Glutamatergic neuron (in vitro differentiated cells): ENCODE results near the gene ZNRF2. TPM values are rescaled to one million over a fixed set of nuclear protein-coding genes. Genes with fewer than 3 reads are reported as not detected.
A peak's percentile ranks its signal among the peaks of the same experiment; 100 is the strongest.

Source experiments
- DNase-seq: peaks from one replicate; pipeline ENCODE4 v3.0.0; 2022
- H3K27ac Mint-ChIP-seq: one replicate; pipeline ENCODE4 v1.8.0; 2020; ENCODE audit warnings: mild to moderate bottlenecking, mixed read lengths, inconsistent platforms; ENCODE audit not compliant: unreplicated experiment
- H3K27me3 Mint-ChIP-seq: one replicate; pipeline ENCODE4 v1.8.0; 2020; ENCODE audit warnings: mild to moderate bottlenecking, moderate library complexity, mixed read lengths, inconsistent platforms; ENCODE audit not compliant: unreplicated experiment
- H3K36me3 Mint-ChIP-seq: one replicate; pipeline ENCODE4 v1.8.0; 2020; ENCODE audit warnings: mild to moderate bottlenecking, mixed read lengths, inconsistent platforms; ENCODE audit not compliant: unreplicated experiment
- H3K4me1 Mint-ChIP-seq: one replicate; pipeline ENCODE4 v1.8.0; 2020; ENCODE audit warnings: mild to moderate bottlenecking, low read depth, mixed read lengths, inconsistent platforms; ENCODE audit not compliant: unreplicated experiment
- H3K4me3 Mint-ChIP-seq: one replicate; pipeline ENCODE4 v1.8.0; 2020; ENCODE audit warnings: mild to moderate bottlenecking, mixed read lengths, inconsistent platforms; ENCODE audit not compliant: unreplicated experiment
- H3K9me3 Mint-ChIP-seq: one replicate; pipeline ENCODE4 v1.8.0; 2020; ENCODE audit warnings: mild to moderate bottlenecking, moderate library complexity, mixed read lengths, inconsistent platforms; ENCODE audit not compliant: unreplicated experiment
- total RNA-seq: library from RNA; stranded (reverse); fragmentation: NEBNext Ultra II Directional; extraction: Animal tissue kit (Norgen Biotek cat#: 25700); gene quantifications from one replicate; pipeline ENCODE4 v1.2.1, GENCODE V29; 2021; ENCODE audit not compliant: unreplicated experiment
- TF ChIP-seq, protein P1 (sequence below): fragments of 200-600 bp; sonication (generic); IDR thresholded peaks from one replicate; pipeline ENCODE4 v1.5.0; 2021; ENCODE audit not compliant: partially characterized antibody, unreplicated experiment

Gene ZNRF2
- total RNA-seq, 1 donor from 2014 or later, result 16.7 TPM

DNA sequence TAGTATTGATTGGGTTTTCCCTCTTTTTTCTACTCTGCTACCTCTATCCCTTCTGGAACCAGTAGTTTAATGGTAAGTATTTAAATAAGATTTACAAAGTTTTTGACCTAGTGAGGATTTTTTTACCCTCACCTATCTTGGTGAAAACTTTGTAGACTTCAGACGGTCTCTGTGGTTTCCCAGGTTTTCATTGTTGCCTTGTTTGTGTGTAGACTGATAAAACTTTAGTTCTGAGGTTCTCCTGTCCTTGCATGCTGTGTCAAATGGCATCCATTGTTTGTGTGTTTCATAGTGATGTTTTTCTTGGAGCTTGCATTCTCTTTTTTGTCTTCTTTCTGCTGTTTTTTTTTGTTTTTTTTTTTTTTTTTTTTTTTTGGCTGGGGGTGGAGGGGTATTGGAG is 22.6 kb downstream of the ZNRF2 start:
- Mint-ChIP-seq H3K27ac (peak overlapping the region; percentile 15), H3K27me3 (no peaks in the 10 kb centered on the region), H3K36me3 (no peaks in the 10 kb centered on the region), H3K4me1 (peaks cover 29% of the 10 kb centered on the region), H3K4me3 (no peak overlapping the region), H3K9me3 (peaks cover 2% of the 10 kb centered on the region)
- TF ChIP-seq, protein P1, sequence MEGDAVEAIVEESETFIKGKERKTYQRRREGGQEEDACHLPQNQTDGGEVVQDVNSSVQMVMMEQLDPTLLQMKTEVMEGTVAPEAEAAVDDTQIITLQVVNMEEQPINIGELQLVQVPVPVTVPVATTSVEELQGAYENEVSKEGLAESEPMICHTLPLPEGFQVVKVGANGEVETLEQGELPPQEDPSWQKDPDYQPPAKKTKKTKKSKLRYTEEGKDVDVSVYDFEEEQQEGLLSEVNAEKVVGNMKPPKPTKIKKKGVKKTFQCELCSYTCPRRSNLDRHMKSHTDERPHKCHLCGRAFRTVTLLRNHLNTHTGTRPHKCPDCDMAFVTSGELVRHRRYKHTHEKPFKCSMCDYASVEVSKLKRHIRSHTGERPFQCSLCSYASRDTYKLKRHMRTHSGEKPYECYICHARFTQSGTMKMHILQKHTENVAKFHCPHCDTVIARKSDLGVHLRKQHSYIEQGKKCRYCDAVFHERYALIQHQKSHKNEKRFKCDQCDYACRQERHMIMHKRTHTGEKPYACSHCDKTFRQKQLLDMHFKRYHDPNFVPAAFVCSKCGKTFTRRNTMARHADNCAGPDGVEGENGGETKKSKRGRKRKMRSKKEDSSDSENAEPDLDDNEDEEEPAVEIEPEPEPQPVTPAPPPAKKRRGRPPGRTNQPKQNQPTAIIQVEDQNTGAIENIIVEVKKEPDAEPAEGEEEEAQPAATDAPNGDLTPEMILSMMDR, result no peak
- no peak for DNase-seq

DNA sequence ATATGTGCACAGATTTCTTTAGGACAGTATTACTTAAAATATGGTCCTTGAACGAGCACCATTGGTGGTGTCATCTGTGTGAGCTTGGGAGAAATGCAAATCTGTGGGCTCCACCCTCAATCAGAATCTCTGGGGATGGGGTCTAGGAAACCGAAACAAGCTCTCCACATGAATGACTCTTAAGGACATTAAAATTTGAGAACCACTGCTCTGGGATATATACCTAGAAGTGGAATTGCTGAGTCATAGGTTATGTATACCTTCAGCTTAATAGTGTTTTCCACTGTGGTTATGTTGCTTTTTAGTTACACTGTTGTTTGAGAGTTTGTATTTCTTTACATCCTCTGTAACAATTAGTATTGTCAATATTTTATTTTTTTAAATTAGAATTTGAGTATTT is 24.0 kb downstream of the ZNRF2 start:
- no peaks in the 10 kb centered on the region for H3K27me3 Mint-ChIP-seq
- peak overlapping the region; percentile 15 for H3K4me3 Mint-ChIP-seq
- TF ChIP-seq, protein P1, result no peak
- H3K9me3 Mint-ChIP-seq, result peaks cover 2% of the 10 kb centered on the region
- peak overlapping the region; percentile 37 for H3K27ac Mint-ChIP-seq
- no peak for DNase-seq
- peaks cover 30% of the 10 kb centered on the region for H3K4me1 Mint-ChIP-seq
- H3K36me3 Mint-ChIP-seq, result no peaks in the 10 kb centered on the region

DNA sequence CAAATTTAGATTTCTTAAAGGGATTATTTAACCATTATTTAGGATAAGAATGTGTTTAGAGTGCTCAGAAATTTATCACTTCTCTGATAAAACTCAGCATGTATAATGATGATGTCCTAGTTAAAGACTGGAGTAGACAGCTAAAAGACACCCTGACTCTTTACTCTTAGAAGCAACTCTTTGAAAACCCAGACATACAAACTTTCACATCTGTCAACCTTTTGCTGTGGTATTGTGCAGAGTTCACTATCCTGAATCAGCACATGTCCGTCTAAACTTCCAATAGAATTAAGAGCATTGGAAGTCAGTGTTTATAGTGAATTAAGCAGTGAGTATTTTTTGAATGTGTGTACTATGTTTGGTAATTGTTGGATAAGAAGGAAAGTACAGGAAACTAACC is 24.9 kb downstream of the ZNRF2 start:
- H3K9me3 Mint-ChIP-seq, result peaks cover 2% of the 10 kb centered on the region
- no peak overlapping the region for H3K27ac Mint-ChIP-seq
- peaks cover 34% of the 10 kb centered on the region for H3K4me1 Mint-ChIP-seq
- H3K4me3 Mint-ChIP-seq, result no peak overlapping the region
- no peaks in the 10 kb centered on the region for H3K27me3 Mint-ChIP-seq
- DNase-seq, result no peak
- no peaks in the 10 kb centered on the region for H3K36me3 Mint-ChIP-seq
- TF ChIP-seq, protein P1, result no peak

DNA sequence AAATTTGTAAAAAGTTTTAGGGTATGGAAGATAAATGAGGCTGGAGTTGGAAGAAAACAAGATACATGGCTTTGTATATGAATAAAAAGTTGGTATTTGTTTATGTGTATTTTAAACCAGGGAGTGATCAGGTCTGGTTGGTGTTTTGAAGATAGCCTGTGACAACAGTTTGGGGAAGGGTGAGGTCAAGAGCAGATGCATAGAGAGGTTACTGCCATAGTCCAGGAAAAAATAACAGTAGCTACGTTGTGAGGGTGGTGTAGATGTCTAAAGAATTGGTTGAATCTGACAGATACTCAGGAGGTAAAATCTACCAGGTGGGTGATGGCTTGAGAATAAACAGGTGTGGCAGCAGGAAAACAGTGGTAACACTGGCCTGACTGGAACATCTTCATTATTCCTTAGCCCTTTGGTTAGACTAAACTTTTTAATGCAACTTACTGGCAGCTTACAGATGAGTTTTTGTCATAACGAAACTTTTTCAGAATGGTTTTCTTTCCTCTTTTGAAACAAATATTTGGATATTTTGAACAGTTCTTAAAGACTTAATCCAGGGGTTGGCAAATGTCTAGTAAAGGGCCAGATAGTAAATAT is 25.5 kb downstream of the ZNRF2 start:
- Mint-ChIP-seq H3K9me3 (peaks cover 2% of the 10 kb centered on the region), H3K4me1 (peaks cover 32% of the 10 kb centered on the region), H3K36me3 (no peaks in the 10 kb centered on the region), H3K27ac (no peak overlapping the region), H3K27me3 (no peaks in the 10 kb centered on the region), H3K4me3 (no peak overlapping the region)
- TF ChIP-seq, protein P1, result no peak
- DNase-seq, result no peak

DNA sequence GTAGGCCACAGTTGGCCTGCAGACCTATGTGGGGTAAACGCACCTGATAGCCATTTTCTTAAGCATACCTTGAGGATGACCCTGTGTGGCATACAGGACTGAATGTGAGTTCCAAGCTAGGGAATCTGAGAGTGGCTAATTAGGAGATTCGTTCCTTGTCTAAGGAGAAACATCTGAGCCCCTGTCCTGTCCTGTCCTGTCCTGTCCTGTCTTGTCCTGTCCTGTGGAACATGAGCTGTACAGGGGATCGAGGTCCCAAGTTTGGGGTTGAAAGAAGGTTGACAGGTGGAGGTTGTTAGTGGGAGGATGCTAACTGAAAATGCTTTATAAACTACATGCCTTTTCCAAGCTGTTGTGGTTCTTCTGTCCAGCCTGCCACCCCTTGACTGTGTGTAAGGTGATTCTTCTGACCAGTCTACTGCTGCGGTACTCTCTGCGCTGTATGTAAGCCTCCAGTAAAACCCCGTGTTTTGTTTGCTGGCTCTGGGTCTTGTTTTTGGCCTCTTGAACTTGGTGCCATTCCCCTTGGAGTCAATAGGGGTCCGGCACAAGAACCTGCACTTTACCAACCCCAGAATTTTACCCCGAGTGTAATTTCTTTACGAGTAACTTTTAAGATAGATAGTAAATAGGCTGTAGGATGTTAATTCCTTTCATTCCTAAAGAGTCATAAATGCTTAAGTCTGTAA is 26.4 kb downstream of the ZNRF2 start:
- no peaks in the 10 kb centered on the region for H3K9me3 Mint-ChIP-seq
- TF ChIP-seq, protein P1, result no peak
- H3K4me3 Mint-ChIP-seq, result no peak overlapping the region
- no peaks in the 10 kb centered on the region for H3K27me3 Mint-ChIP-seq
- DNase-seq, result no peak
- no peak overlapping the region for H3K27ac Mint-ChIP-seq
- peaks cover 32% of the 10 kb centered on the region for H3K4me1 Mint-ChIP-seq
- no peaks in the 10 kb centered on the region for H3K36me3 Mint-ChIP-seq
